HK-2 (cell line): Measurements from ENCODE around the gene UBE3D.
"Not testable (repeated sequence)": the region's sequence is repeated elsewhere in the genome, so short reads cannot be mapped to it uniquely, and the experiment has no call there.

ENCODE experiments used
- DNase-seq: peaks from one replicate; pipeline ENCODE4 v3.0.0-alpha.2; 2018; ENCODE audit not compliant: unreplicated experiment

The UBE3D gene

GRCh38 chr6:82872185-82872584, 193.5 kb downstream of the UBE3D start:
- no peak for DNase-seq

GRCh38 chr6:82870582-82871172, 195.0 kb downstream of the UBE3D start:
- DNase-seq: no peak

GRCh38 chr6:82869493-82869892, 196.1 kb downstream of the UBE3D start:
- no peak for DNase-seq

- no peak for DNase-seq
Measured at GRCh38 chr6:82867946-82868345, 197.7 kb downstream of the UBE3D start.

- no peak for DNase-seq
Measured at GRCh38 chr6:82866446-82866845, 199.2 kb downstream of the UBE3D start.

GRCh38 chr6:82865461-82865860, 200.2 kb downstream of the UBE3D start:
- DNase-seq: no peak

- DNase-seq: no peak
Measured at GRCh38 chr6:82863781-82864180, 201.9 kb downstream of the UBE3D start.

- DNase-seq: no peak
Measured at GRCh38 chr6:82862543-82862942, 203.1 kb downstream of the UBE3D start.

- DNase-seq: no peak
Measured at GRCh38 chr6:82861121-82861520, 204.5 kb downstream of the UBE3D start.

- DNase-seq: not testable (repeated sequence)
Measured at GRCh38 chr6:82856077-82856476, 209.6 kb downstream of the UBE3D start.

GRCh38 chr6:82852904-82853303, 212.7 kb downstream of the UBE3D start:
- not testable (repeated sequence) for DNase-seq

GRCh38 chr6:82843291-82843885, 222.3 kb downstream of the UBE3D start:
- no peak for DNase-seq

GRCh38 chr6:82842721-82843120, 222.9 kb downstream of the UBE3D start:
- peak; percentile 75 for DNase-seq
